Right lobe of liver (tissue), 6 donors: ENCODE data around the gene STX2. TPM values are rescaled to one million over a fixed set of nuclear protein-coding genes. Genes with fewer than 3 reads are reported as not detected.

Experiments
- ATAC-seq, 4 donors: fragments of 200-7000 bp; cut with Tn5 transposase; one replicate each; pipeline ENCODE4 v1.9.1; 2020; ENCODE audit warnings: mild to moderate bottlenecking in 4 of 4, moderate library complexity in 4 of 4
- DNase-seq, 3 donors: peaks; one replicate each; pipeline ENCODE4 v3.0.0-alpha.2; 2020
- H3K27ac ChIP-seq, 3 donors: fragments of 200-600 bp; one replicate each; pipeline ENCODE4 v1.8.0; 2022
- H3K27me3 ChIP-seq, 2 donors: fragments of 200-600 bp; one replicate each; pipeline ENCODE4 v1.8.0; 2022
- H3K36me3 ChIP-seq, 4 donors: fragments of 200-600 bp; sonication (generic) in 1 of 4; one replicate each; pipeline versions ENCODE4 v1.5.1 to v1.8.0; 2017 to 2022; ENCODE audit warnings: control low read depth in 1 of 4
- H3K4me1 ChIP-seq, 4 donors: fragments of 200-600 bp; sonication (generic) in 1 of 4; one replicate each; pipeline versions ENCODE4 v1.5.1 to v1.8.0; 2017 to 2022; ENCODE audit warnings: control low read depth in 1 of 4
- H3K4me3 ChIP-seq, 3 donors: fragments of 200-600 bp; one replicate each; pipeline ENCODE4 v1.8.0; 2022
- H3K9me3 ChIP-seq, 4 donors: fragments of 200-600 bp; sonication (generic) in 1 of 4; one replicate each; pipeline versions ENCODE4 v1.5.1 to v1.8.0; 2017 to 2022; ENCODE audit warnings: control low read depth in 1 of 4
- CTCF ChIP-seq, 4 donors: fragments of 200-600 bp in 3 of 4; fragments of 450-650 bp in 1 of 4; IDR thresholded peaks; one replicate each; pipeline versions ENCODE4 v1.5.1 to v1.8.0; 2016 to 2022; ENCODE audit warnings: antibody characterized with exemption in 4 of 4, mild to moderate bottlenecking in 2 of 4
- POLR2A ChIP-seq: fragments of 450-650 bp; IDR thresholded peaks from one replicate; pipeline ENCODE4 v1.6.1; 2017; ENCODE audit warnings: antibody characterized with exemption, mild to moderate bottlenecking
- WGBS: methylation state at CpG from one replicate; pipeline ENCODE4 v1.1.6; 2018; ENCODE audit warnings: low coverage, low lambda C conversion rate; ENCODE audit not compliant: insufficient coverage; ENCODE audit errors: missing lambda C conversion rate; 5-methylcytosine and 5-hydroxymethylcytosine counted together
- intact Hi-C, 2 donors: fragments of 100-400 bp; cut with DNase I; formaldehyde crosslinking; loops; one replicate each; pipeline versions ENCODE4 v1.11.2 to v1.14.1; 2022
- total RNA-seq, 6 experiments: library from RNA; depleted of rRNA in 2 of 6; stranded (reverse); fragments of >200 nt in 2 of 6; fragmentation: NEBNext Ultra II Directional in 3 of 6; extraction: Animal tissue kit (Norgen Biotek cat#: 25700) in 3 of 6; gene quantifications; one replicate each; pipeline versions ENCODE4 v1.1.0 to v1.2.4, GENCODE V29; 2016 to 2023
- donor health status: DM: no; HTN: yes; CAD: no.
- donor health status: DM: no; HTN: no; CAD: no.
- donor health status: DM: no; HTN: no; CAD: no.
- donor health status: DM: no; HTN: yes; CAD: no.
- donor health status: DM: no; HTN: yes; CAD: no.

Gene STX2
- total RNA-seq, 6 experiments from 2014 or later: 5.3 to 11.8 (median 7.2) TPM

- Histone ChIP-seq H3K9me3 (no peaks in the 10 kb centered on the region), H3K27ac (no peak overlapping the region), H3K27me3 (no peaks in the 10 kb centered on the region), H3K4me3 (no peak overlapping the region), H3K4me1 (no peaks in the 10 kb centered on the region), H3K36me3 (peaks cover 0 to 15% (median 6%) of the 10 kb centered on the region in 4 donors)
- WGBS: 90% methylated on average over 11 of the region's 19 CpGs
- ATAC-seq (no peak), DNase-seq (no peak)
- TF ChIP-seq POLR2A (no peak), CTCF (IDR thresholded peaks at IDR 0.05) (no peak)
- intact Hi-C loops: no loop called here
These were observed 41.9 kb downstream of the STX2 start for GRCh38 chr12:130796985-130797686.

- ATAC-seq (no peak), DNase-seq (no peak)
- WGBS: 76% methylated on average over 5 of the region's 6 CpGs
- intact Hi-C loops: no loop called here
- Histone ChIP-seq H3K27ac (no peak overlapping the region), H3K4me1 (no peaks in the 10 kb centered on the region), H3K9me3 (no peaks in the 10 kb centered on the region), H3K4me3 (no peak overlapping the region), H3K27me3 (no peaks in the 10 kb centered on the region), H3K36me3 (peaks cover 0 to 14% (median 4%) of the 10 kb centered on the region in 4 donors)
- TF ChIP-seq POLR2A (no peak), CTCF (IDR thresholded peaks at IDR 0.05) (no peak)
These were observed 43.1 kb downstream of the STX2 start for GRCh38 chr12:130795906-130796305.

GRCh38 chr12:130793554-130793849 lies 45.5 kb downstream of the STX2 start:
- intact Hi-C loops: no loop called here
- ATAC-seq: no peak
- peaks cover 0 to 7% (median 1%) of the 10 kb centered on the region in 4 donors for H3K36me3 ChIP-seq
- H3K4me1 ChIP-seq: no peaks in the 10 kb centered on the region
- H3K4me3 ChIP-seq: no peak overlapping the region
- H3K9me3 ChIP-seq: no peaks in the 10 kb centered on the region
- TF ChIP-seq POLR2A (no peak), CTCF (IDR thresholded peaks at IDR 0.05) (no peak)
- WGBS: no CpG with 5 or more reads among the region's 3 CpGs
- no peak overlapping the region for H3K27ac ChIP-seq
- H3K27me3 ChIP-seq: no peaks in the 10 kb centered on the region
- no peak for DNase-seq

GRCh38 chr12:130792821-130793553 lies 46.1 kb downstream of the STX2 start:
- H3K27ac ChIP-seq: no peak overlapping the region
- H3K36me3 ChIP-seq: peaks cover 0 to 7% (median 1%) of the 10 kb centered on the region in 4 donors
- TF ChIP-seq POLR2A: no peak
- TF ChIP-seq CTCF (IDR thresholded peaks at IDR 0.05): no peak
- DNase-seq: no peak
- no peaks in the 10 kb centered on the region for H3K9me3 ChIP-seq
- intact Hi-C loops: no loop called here
- H3K4me3 ChIP-seq: no peak overlapping the region
- H3K27me3 ChIP-seq: no peaks in the 10 kb centered on the region
- WGBS: 90% methylated on average over 17 of the region's 20 CpGs
- no peaks in the 10 kb centered on the region for H3K4me1 ChIP-seq
- ATAC-seq: peak in 1 of 4 donors; percentile 17
